K562 (cell line): ENCODE results near the gene RAB31. TPM values are rescaled to one million over a fixed set of nuclear protein-coding genes. Genes with fewer than 3 reads are reported as not detected.
A peak's percentile ranks its signal among the peaks of the same experiment; 100 is the strongest.

Source experiments
- BRD9 ChIP-seq: fragments of 450-650 bp; IDR thresholded peaks from 2 replicates; pipeline ENCODE4 v1.6.1; 2018; ENCODE audit warnings: low read depth; ENCODE audit not compliant: partially characterized antibody
- CHD2 ChIP-seq: IDR thresholded peaks from 2 replicates; pipeline ENCODE4 v1.6.1; 2011; ENCODE audit warnings: low read depth, low read length
- ETV5 ChIP-seq: sonication (generic); formaldehyde crosslinking; IDR thresholded peaks from 2 replicates; pipeline ENCODE4 v1.4.0; 2020; ENCODE audit warnings: low read depth, mild to moderate bottlenecking, missing genetic modification reagents
- HIVEP1 ChIP-seq: fragments of 250-450 bp; sonication (Bioruptor Pico); IDR thresholded peaks from 2 replicates; pipeline ENCODE4 v1.4.0; 2020; ENCODE audit warnings: mild to moderate bottlenecking
- HNRNPLL ChIP-seq: fragments of 200-400 bp; formaldehyde crosslinking; IDR thresholded peaks from 2 replicates; pipeline ENCODE4 v1.6.1; 2017; ENCODE audit warnings: low read length, low read depth, mild to moderate bottlenecking; ENCODE audit not compliant: poor library complexity, severe bottlenecking
- MITF ChIP-seq: IDR thresholded peaks from 2 replicates; pipeline ENCODE4 v1.6.1; 2014; ENCODE audit warnings: antibody characterized with exemption
- MYNN ChIP-seq, 2 experiments: sonication (generic); formaldehyde crosslinking in 1 of 2; IDR thresholded peaks; 2 replicates each; pipeline versions ENCODE4 v1.5.0 to v1.6.1; 2016 to 2020; ENCODE audit warnings: antibody characterized with exemption in 1 of 2, missing genetic modification reagents in 1 of 2
- RBM25 ChIP-seq: fragments of 200-400 bp; formaldehyde crosslinking; IDR thresholded peaks from 2 replicates; pipeline ENCODE4 v1.6.1; 2018; ENCODE audit warnings: low read length, low read depth, moderate library complexity; ENCODE audit not compliant: severe bottlenecking
- ZBTB40 ChIP-seq, 2 experiments: fragments of 450-650 bp in 1 of 2; sonication (generic) in 1 of 2; formaldehyde crosslinking in 1 of 2; IDR thresholded peaks; 2 replicates each; pipeline versions ENCODE4 v1.7.1 to v1.9.0; 2016 to 2022; ENCODE audit warnings: inconsistent platforms in 1 of 2, mild to moderate bottlenecking in 1 of 2, missing genetic modification reagents in 1 of 2
- ZBTB8A ChIP-seq: fragments of 450-650 bp; IDR thresholded peaks from 2 replicates; pipeline ENCODE4 v1.6.1; 2018; ENCODE audit warnings: mild to moderate bottlenecking, moderate library complexity; ENCODE audit not compliant: partially characterized antibody
- ZFX ChIP-seq: sonication (generic); formaldehyde crosslinking; IDR thresholded peaks from 2 replicates; pipeline ENCODE4 v1.8.0; 2022; ENCODE audit warnings: mild to moderate bottlenecking, missing genetic modification reagents, moderate library complexity
- ZNF282 ChIP-seq: sonication (generic); formaldehyde crosslinking; IDR thresholded peaks from 2 replicates; pipeline ENCODE4 v1.8.1; 2023; ENCODE audit warnings: missing genetic modification reagents
- polyA plus RNA-seq, 8 experiments: library from polyadenylated mRNA; depleted of rRNA in 4 of 8; stranded (reverse) in 5 of 8; unstranded in 3 of 8; fragments of >200 nt; fragmentation: Nextera tagmentation in 2 of 8; fragmentation: Illumina TruSeq in 1 of 8; extraction: Ambion mirVana in 2 of 8; extraction: Trizol in 1 of 8; gene quantifications; 2 replicates each; pipeline versions ENCODE4 v1.2.1 to v1.2.3, GENCODE V29; 2011 to 2014; ENCODE audit warnings: inconsistent platforms in 1 of 8, missing spikeins in 1 of 8
- total RNA-seq, 7 experiments: library from RNA; depleted of rRNA in 6 of 7; stranded (reverse); fragments of >200 nt in 6 of 7; fragmentation: Illumina TruSeq in 2 of 7; extraction: Trizol in 2 of 7; gene quantifications; 2 replicates each; pipeline versions ENCODE4 v1.2.1 to v1.2.3, GENCODE V29; 2011 to 2021; ENCODE audit warnings: low replicate concordance in 1 of 7

RAB31 gene
- total and polyA plus RNA-seq, 9 of the 15 experiments (the other 6 are each of a cell fraction or from before 2014, with no cell fraction given) = 20.7 to 70.4 (median 41.3) TPM

- TF ChIP-seq MYNN (IDR thresholded peaks at IDR 0.05) = peak; percentile 89; the same call in 1 of the 2 replicates
- TF ChIP-seq MYNN (CRISPR knock-in tag; IDR thresholded peaks at IDR 0.05) = no peak
- peak; percentile 46 for TF ChIP-seq BRD9
- no peak for TF ChIP-seq RBM25
- TF ChIP-seq ZBTB8A = no peak
- no peak for TF ChIP-seq CHD2
- TF ChIP-seq MITF = peak; percentile 83; the same call in 1 of the 2 replicates
- no peak for TF ChIP-seq ETV5
- no peak for TF ChIP-seq HIVEP1
- peak; percentile 47; the same call in 1 of the 2 replicates for TF ChIP-seq ZFX
- no peak for TF ChIP-seq HNRNPLL
- peak; percentile 66 for TF ChIP-seq ZBTB40 (IDR thresholded peaks at IDR 0.05)
- TF ChIP-seq ZBTB40 (CRISPR knock-in tag; IDR thresholded peaks at IDR 0.05) = no peak
- no peak for TF ChIP-seq ZNF282
Observed at GRCh38 chr18:9849407-9850283, 141.5 kb downstream of the RAB31 start (continued).
